Effector memory CD4-positive, alpha-beta T cell (primary cell): ENCODE measurements around the gene CDH26.
"Not testable (repeated sequence)": the region's sequence is repeated elsewhere in the genome, so short reads cannot be mapped to it uniquely, and the experiment has no call there.

Experiments used
- DNase-seq, 3 donors: peaks; one replicate each; pipeline ENCODE4 v3.0.0-alpha.2; 2020
- H3K27ac ChIP-seq: 2 replicates; pipeline ENCODE4 v1.7.0; 2013; ENCODE audit warnings: mild to moderate bottlenecking, low read length, moderate library complexity; ENCODE audit not compliant: insufficient read depth, poor library complexity, severe bottlenecking
- H3K27me3 ChIP-seq: replicated peaks from 2 replicates; pipeline ENCODE4 v1.7.0; 2013; ENCODE audit warnings: mild to moderate bottlenecking, low read length; ENCODE audit not compliant: insufficient read depth, control insufficient read depth, poor library complexity, severe bottlenecking
- H3K36me3 ChIP-seq: 2 replicates; pipeline ENCODE4 v1.7.0; 2013; ENCODE audit warnings: mild to moderate bottlenecking, low read length, moderate library complexity; ENCODE audit not compliant: control insufficient read depth, insufficient read depth
- H3K4me1 ChIP-seq: 2 replicates; pipeline ENCODE4 v1.7.0; 2013; ENCODE audit warnings: low read length, mild to moderate bottlenecking; ENCODE audit not compliant: control insufficient read depth, insufficient read depth, poor library complexity, severe bottlenecking
- H3K4me3 ChIP-seq: 2 replicates; pipeline ENCODE4 v1.7.0; 2013; ENCODE audit warnings: low read length, low read depth, mild to moderate bottlenecking; ENCODE audit not compliant: insufficient read depth, poor library complexity, severe bottlenecking
- H3K9me3 ChIP-seq: 2 replicates; pipeline ENCODE4 v1.7.0; 2013; ENCODE audit warnings: mild to moderate bottlenecking, low read length, moderate library complexity; ENCODE audit not compliant: control insufficient read depth

CDH26 gene

DNA sequence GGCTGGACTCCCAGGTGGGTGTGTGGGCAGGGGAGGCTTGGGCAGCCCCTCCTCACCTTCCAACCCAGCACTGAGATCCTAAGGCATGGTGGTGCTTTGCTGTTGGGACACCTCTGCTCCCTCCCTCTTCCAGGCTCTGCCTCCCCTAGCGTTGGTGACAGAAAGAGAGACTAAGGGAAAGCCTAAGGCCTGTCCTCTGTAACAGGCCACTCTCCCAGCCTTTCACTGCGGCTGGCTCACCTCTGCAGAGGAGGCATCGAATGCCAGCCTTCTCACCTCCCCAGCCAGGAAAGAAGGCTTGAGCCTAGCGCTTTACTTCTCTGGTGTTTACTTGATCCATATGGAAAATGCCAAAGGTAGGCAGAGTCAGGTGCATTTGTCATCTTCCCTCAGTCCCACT, 3.5 kb upstream of the CDH26 start:
- Histone ChIP-seq H3K36me3 (no peaks in the 10 kb centered on the region), H3K9me3 (no peaks in the 10 kb centered on the region)

DNA sequence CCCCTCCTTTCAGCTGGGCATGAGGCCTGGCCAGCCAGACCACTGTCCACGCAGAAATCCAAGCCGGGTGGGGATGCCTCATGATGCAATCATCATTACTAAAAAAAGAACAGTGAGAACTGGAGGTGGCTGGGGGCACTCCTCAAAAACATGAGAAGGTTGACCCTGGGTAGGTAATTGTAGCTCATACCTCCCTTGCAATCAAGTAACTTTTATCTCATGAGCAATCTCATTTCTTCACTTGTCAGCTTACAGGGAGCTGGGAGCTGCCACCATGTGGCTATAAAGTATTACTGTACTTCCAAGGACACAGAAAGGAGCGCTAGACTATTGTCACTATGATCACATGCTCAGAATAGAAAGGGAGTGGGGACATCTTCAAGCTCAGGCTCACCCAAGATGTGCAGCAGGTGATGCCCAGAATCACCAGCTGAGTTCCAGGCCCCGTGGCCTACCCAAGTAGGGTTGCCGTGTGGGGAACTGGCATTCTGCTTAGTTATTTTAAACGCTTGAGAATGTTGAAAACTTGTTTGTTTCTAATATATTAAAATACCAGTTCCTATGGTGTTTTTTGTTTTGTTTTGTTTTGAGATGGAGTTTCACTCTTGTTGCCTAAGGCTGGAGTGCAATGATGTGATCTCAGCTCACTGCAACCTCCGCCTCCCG, 3.0 kb upstream of the CDH26 start:
- DNase-seq, result no peak
- Histone ChIP-seq H3K4me1 (no peaks in the 10 kb centered on the region), H3K36me3 (no peaks in the 10 kb centered on the region), H3K4me3 (no peak overlapping the region), H3K9me3 (no peaks in the 10 kb centered on the region), H3K27ac (no peak overlapping the region), H3K27me3 (no peaks in the 10 kb centered on the region)

More for the DNA sequence above, 3.5 kb upstream of the CDH26 start:
- H3K27me3 ChIP-seq, result no peaks in the 10 kb centered on the region
- no peak overlapping the region for H3K4me3 ChIP-seq
- H3K27ac ChIP-seq, result no peak overlapping the region
- DNase-seq, result no peak
- H3K4me1 ChIP-seq, result no peaks in the 10 kb centered on the region

DNA sequence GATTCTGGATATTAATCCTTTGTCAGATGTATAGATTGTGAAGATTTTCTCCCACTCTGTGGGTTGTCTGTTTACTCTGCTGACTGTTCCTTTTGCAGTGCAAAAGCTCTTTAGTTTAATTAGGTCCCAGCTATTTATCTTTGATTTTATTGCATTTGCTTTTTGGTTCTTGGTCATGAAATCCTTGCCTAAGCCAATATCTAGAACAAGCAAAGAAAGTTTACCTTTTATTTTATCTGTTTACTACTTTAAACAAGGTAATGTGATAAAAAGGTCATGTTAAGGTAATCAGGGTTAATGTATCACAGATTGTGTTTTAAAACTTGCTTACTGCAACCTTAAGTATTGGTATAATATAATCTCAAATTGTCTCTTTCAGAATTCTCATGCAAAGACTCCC, 655 bp upstream of the CDH26 start:
- H3K4me1 ChIP-seq, H3K27ac ChIP-seq, H3K4me3 ChIP-seq, H3K36me3 ChIP-seq, H3K27me3 ChIP-seq, H3K9me3 ChIP-seq, DNase-seq: not testable (repeated sequence)

DNA sequence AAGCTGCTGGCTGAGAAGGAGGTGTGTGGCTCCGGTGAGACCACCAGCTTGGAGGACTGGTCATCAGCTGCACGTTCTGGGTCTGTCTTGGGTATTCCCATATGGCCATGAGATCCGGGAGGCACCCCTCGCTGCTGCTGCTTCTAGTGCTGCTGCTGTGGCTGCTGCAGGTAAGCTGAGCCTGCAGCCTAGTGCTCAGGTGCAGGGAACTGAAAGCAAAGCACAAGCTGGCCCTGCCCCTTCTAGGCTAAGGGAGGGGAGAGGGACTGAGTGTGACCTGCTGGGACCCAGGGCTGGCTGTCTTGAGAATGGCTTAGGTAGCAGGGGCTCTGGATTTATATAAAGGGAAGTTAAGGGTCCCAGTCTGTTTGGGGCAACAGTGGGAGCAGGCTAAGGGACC, 403 bp downstream of the CDH26 start:
- no peaks in the 10 kb centered on the region for H3K4me1 ChIP-seq
- no peaks in the 10 kb centered on the region for H3K36me3 ChIP-seq
- no peaks in the 10 kb centered on the region for H3K9me3 ChIP-seq
- H3K4me3 ChIP-seq, result no peak overlapping the region
- H3K27ac ChIP-seq, result no peak overlapping the region
- no peaks in the 10 kb centered on the region for H3K27me3 ChIP-seq
- no peak for DNase-seq

DNA sequence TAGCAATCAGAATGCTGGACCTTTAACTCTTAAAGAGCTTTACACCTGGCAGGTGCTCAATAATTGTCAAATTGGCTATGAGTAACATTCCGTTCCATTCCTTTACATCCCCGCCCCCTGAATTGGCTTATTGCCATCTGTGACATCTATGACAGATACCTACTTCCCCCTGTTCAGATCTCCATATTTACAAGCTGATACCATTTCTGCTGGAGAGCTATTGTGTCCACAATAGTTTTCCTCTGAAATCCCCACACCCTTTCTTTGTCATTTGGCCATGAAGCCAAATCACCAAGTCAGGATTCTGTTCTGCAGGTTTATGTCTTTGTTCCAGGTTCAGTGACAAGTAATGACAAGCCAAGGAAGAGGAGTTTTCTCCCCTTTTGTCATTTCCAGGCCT, 3.2 kb downstream of the CDH26 start:
- H3K4me1 ChIP-seq, result no peaks in the 10 kb centered on the region
- H3K27me3 ChIP-seq, result no peaks in the 10 kb centered on the region
- no peak overlapping the region for H3K27ac ChIP-seq
- H3K9me3 ChIP-seq, result no peaks in the 10 kb centered on the region
- no peak for DNase-seq
- H3K4me3 ChIP-seq, result no peak overlapping the region
- H3K36me3 ChIP-seq, result no peaks in the 10 kb centered on the region

DNA sequence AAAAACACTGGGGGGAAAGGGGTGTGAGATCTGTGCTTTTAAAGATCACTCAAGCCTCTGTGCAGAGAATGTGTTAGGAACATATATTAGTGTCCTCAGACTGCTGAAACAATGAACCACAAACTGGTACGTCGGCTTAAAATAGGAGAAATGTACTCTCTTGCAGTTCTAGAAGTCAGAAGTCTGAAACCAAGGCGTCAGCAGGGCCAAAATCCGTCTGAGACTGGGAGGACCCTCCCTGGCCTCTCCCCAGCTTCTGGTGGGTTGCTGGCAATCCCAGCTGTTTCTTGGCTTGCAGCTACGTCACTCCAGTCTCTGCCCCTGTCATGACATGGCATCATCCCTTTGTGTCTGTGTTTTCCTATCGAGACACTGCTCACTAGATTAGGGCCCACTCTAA, 3.9 kb downstream of the CDH26 start:
- Histone ChIP-seq H3K36me3 (no peaks in the 10 kb centered on the region), H3K27ac (no peak overlapping the region), H3K9me3 (no peaks in the 10 kb centered on the region), H3K27me3 (no peaks in the 10 kb centered on the region), H3K4me3 (no peak overlapping the region), H3K4me1 (no peaks in the 10 kb centered on the region)
- DNase-seq, result no peak

DNA sequence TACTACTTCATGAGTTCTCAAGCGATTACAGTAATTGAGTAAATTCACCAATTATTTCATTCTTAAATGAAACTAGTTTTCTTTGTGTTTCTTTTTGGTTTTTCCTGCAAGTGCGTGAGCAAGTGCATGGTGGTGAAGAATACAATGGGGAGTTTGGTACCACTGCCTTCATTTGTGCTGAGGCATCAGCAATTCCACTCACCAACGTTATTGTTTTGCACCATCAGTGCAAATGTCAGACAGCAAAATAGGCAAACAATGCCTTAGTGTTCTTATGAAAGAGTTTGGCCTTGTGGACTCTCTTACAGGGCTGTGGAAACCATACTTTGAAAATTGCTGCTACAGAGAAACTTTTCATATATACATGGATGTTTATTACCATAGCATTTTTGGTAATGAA, 8.2 kb downstream of the CDH26 start:
- Histone ChIP-seq H3K9me3 (no peaks in the 10 kb centered on the region), H3K27me3 (no peaks in the 10 kb centered on the region), H3K27ac (no peak overlapping the region), H3K36me3 (no peaks in the 10 kb centered on the region), H3K4me3 (no peak overlapping the region), H3K4me1 (no peaks in the 10 kb centered on the region)
- no peak for DNase-seq

DNA sequence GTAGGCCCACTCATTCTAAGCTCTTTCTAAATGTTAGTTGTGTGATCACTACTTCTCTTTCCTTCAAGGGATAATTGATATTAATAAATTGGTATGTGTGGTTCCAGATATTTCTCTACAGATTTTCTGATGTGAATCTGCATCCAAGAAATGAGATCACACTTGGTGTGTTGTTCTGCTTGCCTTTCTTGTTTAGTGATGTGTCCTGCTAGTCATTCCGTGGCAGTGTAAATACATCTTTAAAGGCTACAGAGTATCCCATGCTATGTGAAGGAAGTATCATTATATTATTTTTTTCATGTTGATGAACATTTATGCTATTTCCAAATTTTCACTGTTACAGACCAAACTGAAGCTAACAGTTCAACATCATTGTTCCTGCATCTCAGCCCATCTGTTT, 13.2 kb downstream of the CDH26 start:
- H3K9me3 ChIP-seq, result no peaks in the 10 kb centered on the region
- no peaks in the 10 kb centered on the region for H3K36me3 ChIP-seq
- no peaks in the 10 kb centered on the region for H3K4me1 ChIP-seq
- no peak overlapping the region for H3K27ac ChIP-seq
- no peaks in the 10 kb centered on the region for H3K27me3 ChIP-seq
- H3K4me3 ChIP-seq, result no peak overlapping the region
- DNase-seq, result no peak

DNA sequence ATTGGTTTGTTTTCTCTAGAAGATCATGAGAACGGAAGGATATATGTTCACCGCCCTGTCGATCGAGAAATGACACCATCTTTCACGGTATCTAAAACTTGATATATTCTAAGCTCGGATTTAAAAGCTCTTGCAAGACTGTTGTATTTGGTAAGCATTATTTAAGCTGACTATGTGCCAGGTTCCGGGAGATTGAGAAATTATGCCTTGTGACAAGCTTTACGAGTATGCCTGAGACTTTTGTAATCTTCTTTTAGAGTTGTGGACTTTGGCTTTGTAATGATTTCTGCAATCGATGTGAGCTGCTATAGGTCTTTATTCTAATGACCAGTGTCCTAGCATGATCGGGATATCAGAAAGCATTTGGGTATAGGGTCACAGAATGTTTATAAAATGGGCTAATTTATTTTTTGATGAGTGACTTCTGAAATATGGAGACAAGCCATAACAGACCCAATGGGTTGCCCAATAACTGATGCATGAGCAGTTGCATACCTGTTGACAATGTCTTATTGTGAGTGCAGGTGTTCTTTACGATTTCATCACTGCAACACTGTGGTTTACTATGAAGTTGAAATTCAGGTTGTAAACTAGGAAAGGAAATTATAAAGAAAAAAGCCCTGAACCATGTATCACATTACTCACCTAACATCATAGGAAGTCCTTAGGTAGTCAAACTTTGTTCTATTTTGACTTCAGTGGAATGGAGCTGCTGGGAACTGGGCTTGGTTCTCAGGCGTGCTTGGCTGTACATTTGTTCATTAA, 14.0 kb downstream of the CDH26 start:
- Histone ChIP-seq H3K4me3 (no peak overlapping the region), H3K27me3 (no peaks in the 10 kb centered on the region), H3K9me3 (no peaks in the 10 kb centered on the region), H3K4me1 (no peaks in the 10 kb centered on the region), H3K27ac (no peak overlapping the region), H3K36me3 (no peaks in the 10 kb centered on the region)
- no peak for DNase-seq

DNA sequence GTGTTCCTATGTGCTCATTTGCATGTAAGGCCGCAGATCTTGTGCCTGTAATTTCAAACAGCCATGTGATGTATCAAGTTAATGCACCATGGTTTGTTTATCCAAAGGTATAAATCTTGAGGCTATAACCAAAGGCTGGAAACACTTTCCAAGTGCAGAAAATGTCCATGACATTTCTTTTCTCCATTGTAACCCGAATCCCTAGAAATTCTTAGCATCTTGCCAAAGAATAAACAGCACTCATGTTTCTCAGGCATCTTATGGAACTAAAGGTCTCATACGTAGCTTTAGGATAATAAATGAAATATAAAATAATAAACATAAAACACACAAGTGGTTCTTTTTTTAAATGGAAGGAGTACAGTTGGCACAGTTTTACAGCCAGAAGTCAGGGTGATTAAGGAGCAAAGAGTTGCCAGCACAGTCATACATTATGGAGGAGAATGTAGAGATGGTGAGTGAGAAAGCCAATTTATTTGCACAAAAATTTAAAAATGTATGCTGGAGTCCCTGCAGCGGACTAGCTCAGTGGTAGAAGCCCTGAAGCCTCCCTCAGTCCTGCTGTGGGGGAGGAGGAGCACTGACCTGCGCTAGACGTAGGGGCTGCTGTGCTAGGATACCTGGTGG, 18.0 kb downstream of the CDH26 start:
- no peaks in the 10 kb centered on the region for H3K4me1 ChIP-seq
- H3K9me3 ChIP-seq, result no peaks in the 10 kb centered on the region
- H3K27me3 ChIP-seq, result no peaks in the 10 kb centered on the region
- no peaks in the 10 kb centered on the region for H3K36me3 ChIP-seq
- no peak overlapping the region for H3K4me3 ChIP-seq
- no peak overlapping the region for H3K27ac ChIP-seq
- DNase-seq, result no peak
